ENCODE data around the gene FRZB.
"Not testable (repeated sequence)": the region's sequence is repeated elsewhere in the genome, so short reads cannot be mapped to it uniquely, and the experiment has no call there.

The FRZB gene

GRCh38 chr2:182883451-182883850 lies 17.0 kb upstream of the FRZB start:
- no peak for DNase-seq (ENCODE audit: low spot score)
- TF ChIP-seq, protein P1, sequence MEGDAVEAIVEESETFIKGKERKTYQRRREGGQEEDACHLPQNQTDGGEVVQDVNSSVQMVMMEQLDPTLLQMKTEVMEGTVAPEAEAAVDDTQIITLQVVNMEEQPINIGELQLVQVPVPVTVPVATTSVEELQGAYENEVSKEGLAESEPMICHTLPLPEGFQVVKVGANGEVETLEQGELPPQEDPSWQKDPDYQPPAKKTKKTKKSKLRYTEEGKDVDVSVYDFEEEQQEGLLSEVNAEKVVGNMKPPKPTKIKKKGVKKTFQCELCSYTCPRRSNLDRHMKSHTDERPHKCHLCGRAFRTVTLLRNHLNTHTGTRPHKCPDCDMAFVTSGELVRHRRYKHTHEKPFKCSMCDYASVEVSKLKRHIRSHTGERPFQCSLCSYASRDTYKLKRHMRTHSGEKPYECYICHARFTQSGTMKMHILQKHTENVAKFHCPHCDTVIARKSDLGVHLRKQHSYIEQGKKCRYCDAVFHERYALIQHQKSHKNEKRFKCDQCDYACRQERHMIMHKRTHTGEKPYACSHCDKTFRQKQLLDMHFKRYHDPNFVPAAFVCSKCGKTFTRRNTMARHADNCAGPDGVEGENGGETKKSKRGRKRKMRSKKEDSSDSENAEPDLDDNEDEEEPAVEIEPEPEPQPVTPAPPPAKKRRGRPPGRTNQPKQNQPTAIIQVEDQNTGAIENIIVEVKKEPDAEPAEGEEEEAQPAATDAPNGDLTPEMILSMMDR (IDR thresholded peaks at IDR 0.05; ENCODE audit: extremely low read depth, insufficient read depth, missing control alignments) = no peak
- in situ Hi-C loops (cut with MboI; ENCODE audit: low pct_unique_long_range_greater_than_20kb, low sequenced_read_pairs, unreplicated experiment) = no loop called here

- DNase-seq (ENCODE audit: low spot score); in situ Hi-C loops (cut with MboI; ENCODE audit: low pct_unique_long_range_greater_than_20kb, low sequenced_read_pairs, unreplicated experiment): not testable (repeated sequence)
These were observed 13.7 kb upstream of the FRZB start for GRCh38 chr2:182880100-182880499.

DNA sequence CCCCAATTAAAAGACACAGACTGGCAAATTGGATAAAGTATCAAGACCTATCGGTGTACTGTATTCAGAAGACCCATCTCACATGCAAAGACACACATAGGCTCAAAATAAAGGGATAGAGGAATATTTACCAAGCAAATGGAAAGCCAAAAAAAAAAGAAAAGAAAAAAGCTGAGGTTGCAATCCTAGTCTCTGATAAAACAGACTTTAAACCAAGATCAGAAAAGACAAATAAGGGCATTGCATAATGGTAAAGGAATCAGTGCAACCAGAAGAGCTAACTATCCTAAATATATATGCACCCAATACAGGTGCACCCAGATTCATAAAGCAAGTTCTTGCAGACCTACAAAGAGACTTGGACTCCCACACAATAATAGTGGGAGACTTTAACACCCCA lies 10.2 kb upstream of the FRZB start:
- DNase-seq (ENCODE audit: low spot score); in situ Hi-C loops (cut with MboI; ENCODE audit: low pct_unique_long_range_greater_than_20kb, low sequenced_read_pairs, unreplicated experiment): not testable (repeated sequence)

GRCh38 chr2:182870227-182870626 lies 3.8 kb upstream of the FRZB start:
- no peak for DNase-seq (ENCODE audit: low spot score)
- TF ChIP-seq, protein P1 (IDR thresholded peaks at IDR 0.05; ENCODE audit: extremely low read depth, insufficient read depth, missing control alignments) = peak; percentile 33
- in situ Hi-C loops (cut with MboI; ENCODE audit: low pct_unique_long_range_greater_than_20kb, low sequenced_read_pairs, unreplicated experiment) = no loop called here

DNA sequence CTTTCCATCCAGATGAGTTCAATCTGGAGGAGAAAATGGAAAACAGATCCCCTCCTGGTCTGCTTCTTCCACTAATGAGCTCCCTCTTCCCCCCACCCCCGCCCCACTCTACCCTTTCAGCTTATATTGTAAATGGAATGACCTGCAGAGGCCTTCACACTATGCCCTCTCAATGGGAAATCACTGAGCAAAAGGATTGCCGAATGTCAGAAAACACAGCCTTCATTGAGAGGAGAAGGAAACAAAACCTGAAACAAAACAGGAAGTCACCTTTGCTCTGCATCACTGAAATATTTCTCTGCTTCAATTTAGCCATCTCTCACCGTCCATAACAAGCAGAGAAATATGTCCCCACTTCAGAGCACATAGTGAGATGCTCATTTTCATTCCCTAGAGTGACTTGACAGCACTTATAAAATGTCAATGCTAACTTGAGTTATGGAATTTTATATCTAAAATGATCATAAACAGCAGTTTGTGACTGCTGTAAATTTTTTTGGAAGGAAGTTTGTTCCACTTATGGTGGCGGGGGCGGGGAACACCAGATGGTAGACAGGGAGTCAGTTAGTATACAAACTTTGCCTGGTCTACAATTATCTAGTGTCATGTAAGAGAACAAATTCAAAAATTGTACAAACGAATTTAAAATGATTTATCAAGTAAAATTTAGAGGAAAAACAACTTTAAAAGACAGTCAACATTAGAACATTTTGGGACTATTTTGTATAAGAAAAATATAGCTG lies 1.8 kb upstream of the FRZB start:
- TF ChIP-seq, protein P1 (IDR thresholded peaks at IDR 0.05; ENCODE audit: extremely low read depth, insufficient read depth, missing control alignments) = no peak
- in situ Hi-C loops (cut with MboI; ENCODE audit: low pct_unique_long_range_greater_than_20kb, low sequenced_read_pairs, unreplicated experiment) = no loop called here
- DNase-seq (ENCODE audit: low spot score) = no peak

DNA sequence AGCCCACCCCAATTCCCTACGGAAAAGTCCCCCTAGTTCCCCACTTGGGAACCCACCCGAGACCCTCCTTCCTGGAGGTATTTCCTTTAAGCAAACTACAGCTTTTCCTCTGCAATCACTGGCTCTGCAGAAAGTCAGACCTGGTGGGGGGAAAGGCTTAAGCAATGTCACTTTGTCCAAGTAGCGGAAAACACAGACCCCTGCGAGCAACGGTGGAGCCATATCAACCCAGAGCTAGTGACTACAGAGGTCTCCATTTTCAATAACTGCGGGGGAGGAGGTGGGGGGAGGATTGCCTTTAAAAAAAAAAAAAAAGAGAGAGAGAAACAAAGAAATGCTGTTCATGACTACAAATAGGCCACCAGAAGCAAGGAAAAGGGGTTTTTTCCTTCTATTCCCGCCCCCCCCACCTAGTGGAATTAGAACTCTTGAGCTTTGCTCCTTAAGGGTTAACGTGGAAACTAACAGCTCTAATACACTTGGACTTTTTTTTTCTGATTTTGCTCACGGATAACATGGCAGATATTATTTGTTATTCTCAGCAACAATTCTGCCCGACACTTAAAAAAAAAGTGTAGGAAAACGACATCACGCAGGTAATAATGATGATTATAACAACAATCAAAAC lies 1.1 kb upstream of the FRZB start:
- DNase-seq (ENCODE audit: low spot score) = no peak
- TF ChIP-seq, protein P1 (IDR thresholded peaks at IDR 0.05; ENCODE audit: extremely low read depth, insufficient read depth, missing control alignments) = no peak
- in situ Hi-C loops (cut with MboI; ENCODE audit: low pct_unique_long_range_greater_than_20kb, low sequenced_read_pairs, unreplicated experiment) = no loop called here

DNA sequence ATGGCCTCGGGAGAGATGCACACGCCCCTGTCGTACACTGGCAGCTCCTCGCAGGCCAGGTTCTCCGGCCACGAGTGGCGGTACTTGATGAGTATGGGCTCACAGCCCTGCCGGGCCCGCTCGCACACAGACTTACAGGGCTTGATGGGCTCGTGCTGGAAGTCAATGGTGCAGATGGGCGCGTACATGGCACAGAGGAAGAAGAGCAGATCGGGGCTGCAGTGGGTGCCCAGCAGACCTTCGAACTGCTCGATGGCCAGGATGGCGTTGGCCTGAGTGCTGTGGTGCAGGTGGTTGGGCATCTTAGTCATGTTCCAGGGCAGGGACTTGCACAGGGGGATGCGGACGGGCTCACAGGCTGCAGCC lies 359 bp downstream of the FRZB start:
- TF ChIP-seq, protein P1 (IDR thresholded peaks at IDR 0.05; ENCODE audit: extremely low read depth, insufficient read depth, missing control alignments) = no peak
- in situ Hi-C loops (cut with MboI; ENCODE audit: low pct_unique_long_range_greater_than_20kb, low sequenced_read_pairs, unreplicated experiment) = no loop called here
- DNase-seq (ENCODE audit: low spot score) = no peak

Measured in GM13977 (cell line).